GM18499 (cell line): ENCODE data around the gene UBE2A.
A peak's percentile ranks its signal among the peaks of the same experiment; 100 is the strongest.

Experiments used
- ATAC-seq: cut with Tn5 transposase; IDR thresholded peaks from one replicate; pipeline ENCODE4 v1.9.1; 2021; ENCODE audit warnings: moderate number of reproducible peaks; ENCODE audit not compliant: insufficient read depth, unreplicated experiment

UBE2A gene

DNA sequence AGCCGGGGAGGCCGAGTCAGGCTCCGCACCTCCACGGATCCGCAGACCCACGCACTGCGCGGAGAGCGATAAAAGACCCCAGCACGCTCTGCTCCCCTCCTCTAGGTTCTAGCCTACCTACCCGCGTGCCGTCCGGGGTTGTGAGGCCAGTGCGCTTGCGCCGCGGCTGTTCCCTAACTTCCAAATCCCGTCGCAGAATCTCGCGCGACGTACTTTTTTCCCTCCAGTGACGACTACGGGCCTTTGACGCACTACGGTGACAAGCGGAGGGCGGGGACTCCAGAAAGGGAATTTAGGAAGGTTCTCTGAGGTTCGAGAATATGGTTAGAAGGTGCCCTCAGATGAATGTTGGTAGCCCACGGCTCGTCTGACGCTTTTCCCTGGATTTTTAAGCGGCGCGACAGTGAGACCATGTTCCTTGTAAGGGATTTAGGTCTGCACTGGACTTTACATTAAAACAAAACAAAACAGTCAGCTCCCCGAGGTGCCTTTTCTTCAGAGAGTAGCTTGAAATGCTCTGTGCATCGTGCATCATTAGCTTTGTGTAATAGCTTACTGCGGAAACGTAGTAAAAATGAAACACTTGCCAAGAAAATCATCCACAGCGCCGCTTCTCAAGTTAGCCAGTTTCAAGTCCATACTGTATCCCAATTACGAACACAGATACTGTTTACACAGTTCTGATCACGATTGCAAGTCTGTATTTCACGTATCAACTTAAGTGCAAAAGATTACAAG, 32.1 kb downstream of the UBE2A start, which contains the start of gene NKRF:
Gene NKRF, minus strand, starts transcription at position 145 of the 738 bp plus-strand sequence.
- peak; percentile 72 for ATAC-seq

DNA sequence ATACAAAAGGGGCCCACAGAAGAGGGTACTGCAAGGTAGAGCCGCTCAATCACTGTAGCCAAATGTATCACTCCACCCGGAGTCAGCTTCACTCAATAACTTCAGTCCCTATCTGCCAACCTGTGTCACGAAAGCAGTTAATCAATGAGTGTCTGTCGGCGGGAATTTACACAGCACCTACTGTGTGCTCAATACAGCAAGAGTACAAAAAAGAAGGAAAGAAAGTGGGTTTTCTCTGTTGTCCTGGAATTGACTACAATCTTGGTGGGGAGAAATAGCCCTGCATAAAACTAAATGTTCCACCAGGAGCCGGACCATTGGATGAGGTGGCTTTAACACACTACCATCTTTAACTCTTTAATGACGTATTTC, 32.6 kb downstream of the UBE2A start:
- no peak for ATAC-seq

DNA sequence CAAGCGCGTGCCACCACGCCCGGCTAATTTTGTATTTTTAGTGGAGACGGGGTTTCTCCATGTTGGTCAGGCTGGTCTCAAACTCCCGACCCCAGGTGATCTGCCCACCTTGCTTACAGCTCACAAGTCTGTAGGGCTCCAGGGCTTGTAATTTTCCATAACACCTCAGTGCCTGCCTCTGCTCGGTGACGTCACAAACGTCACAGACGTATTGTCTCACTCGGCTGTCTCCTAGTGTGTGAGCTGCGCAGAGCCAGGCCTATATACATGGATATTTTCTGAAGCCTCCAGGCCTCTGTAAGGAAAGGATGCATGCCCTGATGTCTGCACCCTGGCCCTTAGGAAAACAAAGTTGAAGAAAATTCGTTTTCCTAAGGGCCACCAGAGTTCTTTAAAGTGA, 40.4 kb downstream of the UBE2A start:
- ATAC-seq, result no peak

DNA sequence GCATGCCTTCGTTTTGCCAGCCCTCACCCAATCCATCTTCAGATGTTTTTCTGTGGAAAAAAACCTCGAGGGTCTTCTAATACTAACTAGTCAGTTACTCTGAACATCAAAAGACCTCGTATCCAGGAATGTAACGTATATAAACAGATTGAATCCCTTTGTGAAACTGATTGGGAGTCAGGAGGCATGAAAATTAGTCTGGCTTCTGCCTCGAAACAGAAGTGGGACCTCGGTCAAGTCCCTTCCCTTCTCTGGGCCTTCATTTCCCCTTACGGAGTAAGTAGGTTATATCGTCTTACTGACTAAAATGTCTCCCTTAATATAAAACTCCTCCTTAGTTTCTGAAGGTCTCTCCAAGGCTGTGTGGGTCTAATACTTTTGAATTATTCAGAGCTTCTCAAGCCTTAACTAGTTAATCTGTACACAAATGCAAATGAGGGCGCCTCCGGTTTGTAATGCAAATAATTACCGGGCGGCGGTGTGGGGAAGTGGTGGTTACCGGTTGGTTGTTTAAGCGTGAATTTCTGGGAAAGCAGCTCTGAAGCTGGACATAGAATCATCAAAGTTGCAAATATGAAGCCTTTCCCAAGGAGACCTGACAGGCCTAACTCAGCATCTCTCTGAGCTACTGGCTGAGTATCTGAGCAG, 43.3 kb downstream of the UBE2A start:
- peak; percentile 50 for ATAC-seq

DNA sequence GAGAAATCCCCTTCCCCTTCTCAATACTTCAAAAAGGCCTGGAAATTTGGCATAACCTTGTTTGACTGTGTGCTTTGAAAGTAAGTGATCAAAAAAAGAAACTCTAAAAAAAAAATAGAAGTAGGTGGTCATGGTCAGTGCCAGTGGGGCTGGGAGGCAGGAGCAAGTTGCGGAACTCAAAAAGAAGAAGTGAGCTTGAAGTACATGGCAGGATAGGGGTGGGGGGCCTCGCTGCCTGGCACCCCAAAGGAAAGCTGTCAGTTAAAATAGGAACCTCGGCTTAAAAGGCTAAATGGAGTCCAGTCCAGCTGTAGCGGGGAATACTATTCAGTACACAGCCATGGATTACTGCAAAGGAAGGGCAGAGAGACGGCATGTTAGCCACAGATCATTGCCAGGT, 44.1 kb downstream of the UBE2A start:
- no peak for ATAC-seq

DNA sequence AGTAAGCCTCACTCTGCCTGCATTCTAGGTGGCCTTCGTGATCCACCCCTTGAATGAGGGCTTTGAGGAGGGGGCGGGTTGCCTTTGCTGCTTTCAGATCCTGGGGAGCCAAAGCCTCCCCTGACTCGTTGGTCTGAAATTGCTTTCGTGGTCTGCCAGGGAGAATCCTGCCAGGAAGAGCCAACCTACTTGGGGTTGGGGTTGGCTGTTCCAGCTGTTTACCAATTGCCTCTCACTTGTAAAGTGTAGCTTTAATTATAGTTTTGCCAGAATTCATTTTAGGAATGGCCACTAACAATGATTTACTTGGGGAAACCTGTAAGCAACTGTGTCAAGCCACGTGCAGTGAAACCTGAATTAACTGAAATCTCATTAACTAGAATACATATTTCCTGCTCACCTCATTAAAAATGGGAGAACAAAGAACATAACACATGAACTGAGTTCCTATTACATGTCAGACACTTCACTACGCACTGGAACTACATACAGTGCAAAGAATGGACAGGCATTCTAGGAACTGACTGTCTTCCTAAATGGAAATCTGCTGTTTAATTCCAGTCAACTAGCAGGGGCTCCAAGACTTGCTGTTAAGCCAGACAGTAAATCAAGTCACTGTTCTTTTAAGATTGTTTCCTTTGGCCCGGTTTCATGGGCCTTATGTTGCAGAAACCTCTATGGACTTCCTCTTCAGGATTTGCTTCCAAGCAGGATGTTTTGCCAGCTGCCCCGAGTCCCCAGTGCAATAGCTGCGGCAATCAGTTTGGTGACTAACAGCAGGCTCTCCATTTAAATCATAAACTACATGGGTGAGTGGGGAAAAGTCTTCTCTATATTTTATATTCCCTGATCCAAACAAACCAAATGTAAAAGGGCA, 48.2 kb downstream of the UBE2A start:
- ATAC-seq, result no peak

DNA sequence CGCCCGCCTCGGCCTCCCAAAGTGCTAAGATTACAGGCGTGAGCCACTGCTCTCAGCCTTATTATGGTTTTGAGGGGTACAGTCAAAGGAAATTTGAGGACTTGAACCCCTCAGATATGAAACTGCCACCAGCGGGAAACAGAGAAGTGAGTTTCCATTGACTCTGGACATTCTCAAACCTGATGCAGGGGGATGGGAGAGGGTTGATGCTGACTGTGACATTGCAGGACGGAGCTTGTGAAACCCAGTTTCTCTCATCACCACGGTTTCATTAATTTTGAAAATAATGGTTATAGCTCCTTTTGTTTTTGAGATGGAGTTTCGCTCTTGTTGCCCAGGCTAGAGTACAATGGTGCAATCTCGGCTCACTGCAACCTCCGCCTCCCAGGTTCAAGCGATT, 50.1 kb downstream of the UBE2A start:
- no peak for ATAC-seq

DNA sequence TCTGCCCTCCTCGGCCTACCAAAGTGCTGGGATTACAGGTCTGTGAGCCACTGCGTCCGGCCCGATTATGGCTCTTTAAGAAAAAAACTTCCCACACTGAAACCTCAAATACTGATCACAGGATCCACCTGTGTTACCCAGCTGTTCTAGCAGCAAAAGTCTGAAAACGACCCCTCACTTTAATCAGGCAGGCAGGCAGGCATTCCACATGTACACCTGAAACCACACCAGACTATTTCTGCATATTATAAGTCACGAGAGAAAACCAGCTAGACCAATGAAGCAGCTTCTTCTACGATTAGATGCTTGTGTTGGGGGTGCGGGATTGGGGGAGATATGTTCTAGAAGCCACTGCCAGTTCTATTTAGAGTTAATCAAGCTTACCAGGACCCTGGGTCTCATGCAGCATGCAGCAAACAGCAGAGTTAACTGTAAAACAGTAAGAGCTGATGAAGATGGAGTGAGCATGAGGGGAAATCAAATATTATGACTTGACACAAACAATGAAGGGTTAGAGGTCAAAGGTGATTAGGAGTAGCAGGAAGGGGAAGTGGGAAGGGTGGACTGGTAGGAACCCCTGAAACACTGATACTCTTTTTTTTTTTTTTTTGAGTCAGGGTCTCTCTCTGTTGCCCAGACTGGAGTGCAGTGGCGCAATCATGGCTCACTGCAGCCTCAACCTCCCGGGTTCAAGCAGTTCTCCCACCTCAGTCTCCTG, 50.7 kb downstream of the UBE2A start:
- ATAC-seq, result no peak

DNA sequence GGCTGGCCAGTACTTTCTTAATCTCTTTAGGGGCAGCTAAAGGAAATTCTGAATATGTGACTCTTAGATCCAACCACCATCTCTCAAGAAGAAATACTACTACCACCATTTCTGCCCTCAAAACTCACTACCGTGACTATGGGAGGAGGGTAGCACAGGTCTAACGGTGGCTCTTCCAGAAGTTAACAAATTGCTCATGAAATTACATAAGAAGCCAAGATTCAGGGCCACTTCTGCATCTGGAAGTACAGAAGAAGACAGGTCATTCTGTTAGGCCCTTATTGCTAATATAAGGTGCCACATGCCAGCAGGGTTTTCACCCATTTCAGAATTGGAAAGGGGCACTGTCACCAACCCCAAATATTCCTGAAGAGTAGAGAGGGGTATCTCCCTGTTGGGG, 51.5 kb downstream of the UBE2A start:
- ATAC-seq, result no peak
